NCI-H82 (cell line): ENCODE measurements around the gene ZFP92.
"Not testable (repeated sequence)": the region's sequence is repeated elsewhere in the genome, so short reads cannot be mapped to it uniquely, and the experiment has no call there.

ENCODE experiments used
- DNase-seq: peaks from one replicate; lab custom pipeline; 2025; lab: John Stamatoyannopoulos, UW

The ZFP92 gene

GRCh38 chrX:153387345-153387744, 23.9 kb upstream of the ZFP92 start:
- DNase-seq, result no peak

- no peak for DNase-seq
These were observed 23.1 kb upstream of the ZFP92 start for GRCh38 chrX:153387987-153388721.

GRCh38 chrX:153388722-153389459, 22.4 kb upstream of the ZFP92 start:
- DNase-seq, result no peak

GRCh38 chrX:153389460-153389768, 21.9 kb upstream of the ZFP92 start:
- DNase-seq, result not testable (repeated sequence)

GRCh38 chrX:153392642-153393321, 18.5 kb upstream of the ZFP92 start:
- DNase-seq, result no peak

- no peak for DNase-seq
These were observed 16.7 kb upstream of the ZFP92 start for GRCh38 chrX:153394612-153395011.

GRCh38 chrX:153395613-153396319, 15.5 kb upstream of the ZFP92 start:
- no peak for DNase-seq

GRCh38 chrX:153396320-153397195, 14.7 kb upstream of the ZFP92 start:
- no peak for DNase-seq

- DNase-seq, result no peak
These were observed 13.9 kb upstream of the ZFP92 start for GRCh38 chrX:153397256-153397960.

GRCh38 chrX:153398275-153398960, 12.9 kb upstream of the ZFP92 start:
- DNase-seq, result no peak

- DNase-seq, result peak; percentile 72
These were observed 10.8 kb upstream of the ZFP92 start for GRCh38 chrX:153400146-153401132.

- no peak for DNase-seq
These were observed 10.0 kb upstream of the ZFP92 start, which contains the start of gene PNMA6E for GRCh38 chrX:153401133-153401764. Gene PNMA6E (minus strand): TSS chrX:153401350. CDS start chrX:153398849, 2,501 bp downstream.

GRCh38 chrX:153404333-153404732, 6.9 kb upstream of the ZFP92 start:
- not testable (repeated sequence) for DNase-seq

GRCh38 chrX:153405426-153405825, 5.8 kb upstream of the ZFP92 start:
- no peak for DNase-seq

- no peak for DNase-seq
These were observed 5.3 kb upstream of the ZFP92 start for GRCh38 chrX:153406011-153406410.

GRCh38 chrX:153406903-153407302, 4.4 kb upstream of the ZFP92 start:
- no peak for DNase-seq

- DNase-seq, result no peak
These were observed 3.5 kb upstream of the ZFP92 start for GRCh38 chrX:153407736-153408135.

GRCh38 chrX:153408221-153408721, 3.0 kb upstream of the ZFP92 start:
- DNase-seq, result no peak
